HepG2 (cell line): ENCODE data around the gene RTRAF. TPM values are rescaled to one million over a fixed set of nuclear protein-coding genes. Genes with fewer than 3 reads are reported as not detected.
A peak's percentile ranks its signal among the peaks of the same experiment; 100 is the strongest.

Experiments used
- ATAC-seq: fragments of 200-7000 bp; cut with Tn5 transposase; 3 replicates; pipeline ENCODE4 v1.9.1; 2020; ENCODE audit warnings: mild to moderate bottlenecking, moderate library complexity
- BruUV-seq: library from RNA; stranded (reverse); fragments of 400-500 nt; replicated peaks from 2 replicates; lab custom pipeline; 2021; lab: Mats Ljungman, UMichigan
- CTCF ChIA-PET: fragments of 300-600 bp; formaldehyde crosslinking; extraction: SDS; loops from one replicate; lab custom pipeline; 2021; ENCODE audit warnings: low total read pairs, inconsistent platforms, low intra/inter-chr PET ratio; lab: Yijun Ruan, JAX
- POLR2A ChIA-PET: fragments of 350-600 bp; sonication (Branson Sonifier 250); formaldehyde crosslinking; loops from one replicate; lab custom pipeline; 2020; ENCODE audit warnings: antibody characterized with exemption, inconsistent platforms; lab: Yijun Ruan, JAX
- DNase-seq: peaks from one replicate; pipeline ENCODE4 v3.0.0-alpha.2; 2015; ENCODE audit warnings: low spot score
- FAIRE-seq: peaks from 3 replicates; lab custom pipeline; 2011; peaks lifted over from hg19 to GRCh38; lab: Jason Lieb, UNC
- H2AFZ ChIP-seq: one replicate; pipeline ENCODE4 v1.6.1; 2011; ENCODE audit warnings: low read length, inconsistent platforms
- H3K27ac ChIP-seq: fragments of 300-600 bp; 3 replicates; pipeline ENCODE4 v1.8.0; 2011; ENCODE audit warnings: mixed run types, mild to moderate bottlenecking, mixed read lengths, low read length, inconsistent platforms; ENCODE audit not compliant: insufficient read depth; ENCODE audit errors: extremely low read length
- H3K27me3 ChIP-seq, 2 experiments: fragments of 200-600 bp in 1 of 2; 2 replicates in 1 of 2; 3 replicates in 1 of 2; pipeline versions ENCODE4 v1.6.0 to v1.8.0; 2011; ENCODE audit warnings: low read length in 2 of 2, mild to moderate bottlenecking in 2 of 2, moderate library complexity in 2 of 2, inconsistent platforms in 1 of 2; ENCODE audit not compliant: insufficient read depth in 2 of 2, control insufficient read depth in 1 of 2
- H3K36me3 ChIP-seq, 2 experiments: fragments of 200-600 bp in 1 of 2; replicated peaks in 1 of 2; 2 replicates in 1 of 2; 3 replicates in 1 of 2; pipeline versions ENCODE4 v1.5.1 to v1.8.0; 2011; ENCODE audit warnings: low read length in 2 of 2, inconsistent platforms in 1 of 2; ENCODE audit not compliant: insufficient read depth in 2 of 2, control insufficient read depth in 1 of 2
- H3K4me1 ChIP-seq: 2 replicates; pipeline ENCODE4 v1.5.1; 2012; ENCODE audit warnings: low read length, inconsistent platforms; ENCODE audit not compliant: insufficient read depth
- H3K4me2 ChIP-seq: 2 replicates; pipeline ENCODE4 v1.6.0; 2011; ENCODE audit warnings: low read depth, low read length, inconsistent platforms
- H3K4me3 ChIP-seq, 3 experiments: fragments of 200-600 bp in 1 of 3; sonication (generic), shearing (Covaris generic) in 1 of 3; replicated peaks in 1 of 3; 2 replicates each; pipeline ENCODE4 v1.5.1; 2011 to 2016; ENCODE audit warnings: low read length in 3 of 3, inconsistent platforms in 2 of 3, low read depth in 2 of 3, mild to moderate bottlenecking in 2 of 3, control low read depth in 1 of 3, mixed read lengths in 1 of 3; ENCODE audit not compliant: insufficient read depth in 1 of 3
- H3K79me2 ChIP-seq: one replicate; pipeline ENCODE4 v1.6.1; 2011; ENCODE audit warnings: low read length, inconsistent platforms; ENCODE audit not compliant: insufficient read depth
- H3K9ac ChIP-seq: 2 replicates; pipeline ENCODE4 v1.6.0; 2011; ENCODE audit warnings: mild to moderate bottlenecking, low read depth, low read length, inconsistent platforms; ENCODE audit not compliant: insufficient read depth
- H3K9me3 ChIP-seq: 2 replicates; pipeline ENCODE4 v1.5.1; 2012; ENCODE audit warnings: mild to moderate bottlenecking, low read length
- H4K20me1 ChIP-seq: 2 replicates; pipeline ENCODE4 v1.6.0; 2011; ENCODE audit warnings: inconsistent platforms, mild to moderate bottlenecking, low read length, moderate library complexity; ENCODE audit not compliant: insufficient read depth
- EED ChIP-seq: sonication (generic); formaldehyde crosslinking; IDR thresholded peaks from 2 replicates; pipeline ENCODE4 v1.5.0; 2020; ENCODE audit warnings: mild to moderate bottlenecking, missing genetic modification reagents
- GZF1 ChIP-seq: sonication (generic); formaldehyde crosslinking; IDR thresholded peaks from 2 replicates; pipeline ENCODE4 v1.5.1; 2020; ENCODE audit warnings: mild to moderate bottlenecking, missing genetic modification reagents
- LCORL ChIP-seq, 2 experiments: fragments of 450-650 bp in 1 of 2; sonication (generic) in 1 of 2; formaldehyde crosslinking in 1 of 2; IDR thresholded peaks; 2 replicates each; pipeline versions ENCODE4 v1.5.0 to v1.6.1; 2017 to 2020; ENCODE audit warnings: antibody characterized with exemption in 1 of 2, missing genetic modification reagents in 1 of 2
- MATR3 ChIP-seq: sonication (generic); formaldehyde crosslinking; IDR thresholded peaks from 2 replicates; pipeline ENCODE4 v1.4.0; 2020; ENCODE audit warnings: missing genetic modification reagents
- WGBS: methylation state at CpG from one replicate; pipeline ENCODE4 v1.1.6; 2017; ENCODE audit warnings: low lambda C conversion rate; 5-methylcytosine and 5-hydroxymethylcytosine counted together
- in situ Hi-C: cut with HindIII; loops from 2 replicates; pipeline ENCODE4 v1.10.0; 2017; ENCODE audit warnings: low pct_unique_long_range_greater_than_20kb; ENCODE audit not compliant: extremely low pct_ligation_motif_present
- intact Hi-C: fragments of 100-400 bp; cut with micrococcal nuclease; formaldehyde crosslinking; loops from one replicate; pipeline ENCODE4 v1.10.0; 2022; ENCODE audit not compliant: unreplicated experiment
- polyA plus RNA-seq, 8 experiments: library from polyadenylated mRNA; depleted of rRNA in 3 of 8; stranded (reverse) in 7 of 8; unstranded in 1 of 8; fragments of >200 nt; fragmentation: Illumina TruSeq in 4 of 8; extraction: Trizol in 4 of 8; gene quantifications; 2 replicates each; pipeline versions ENCODE4 v1.2.1 to v1.2.3, GENCODE V29; 2011 to 2016; ENCODE audit warnings: low read depth in 4 of 8, missing spikeins in 1 of 8, mixed read lengths in 1 of 8; ENCODE audit not compliant: insufficient read depth in 1 of 8
- total RNA-seq, 5 experiments: library from RNA; depleted of rRNA; stranded (reverse); fragments of >200 nt; fragmentation: Illumina TruSeq; extraction: Trizol; gene quantifications; 2 replicates each; pipeline ENCODE4 v1.2.3, GENCODE V29; 2016; ENCODE audit warnings: low read depth in 1 of 5
- TF ChIP-seq, protein P1 (sequence below): sonication (generic); formaldehyde crosslinking; IDR thresholded peaks from 2 replicates; pipeline ENCODE4 v1.5.0; 2020; ENCODE audit warnings: mild to moderate bottlenecking, missing genetic modification reagents, moderate library complexity
- TF ChIP-seq, protein P2 (sequence below): IDR thresholded peaks from 2 replicates; pipeline ENCODE4 v1.6.1; 2016; ENCODE audit warnings: missing biosample characterization, missing genetic modification reagents, low read depth

RTRAF gene
- total and polyA plus RNA-seq, 2 of the 13 experiments (the other 11 are each of a cell fraction or from before 2014, with no cell fraction given), result 137 to 258 TPM

DNA sequence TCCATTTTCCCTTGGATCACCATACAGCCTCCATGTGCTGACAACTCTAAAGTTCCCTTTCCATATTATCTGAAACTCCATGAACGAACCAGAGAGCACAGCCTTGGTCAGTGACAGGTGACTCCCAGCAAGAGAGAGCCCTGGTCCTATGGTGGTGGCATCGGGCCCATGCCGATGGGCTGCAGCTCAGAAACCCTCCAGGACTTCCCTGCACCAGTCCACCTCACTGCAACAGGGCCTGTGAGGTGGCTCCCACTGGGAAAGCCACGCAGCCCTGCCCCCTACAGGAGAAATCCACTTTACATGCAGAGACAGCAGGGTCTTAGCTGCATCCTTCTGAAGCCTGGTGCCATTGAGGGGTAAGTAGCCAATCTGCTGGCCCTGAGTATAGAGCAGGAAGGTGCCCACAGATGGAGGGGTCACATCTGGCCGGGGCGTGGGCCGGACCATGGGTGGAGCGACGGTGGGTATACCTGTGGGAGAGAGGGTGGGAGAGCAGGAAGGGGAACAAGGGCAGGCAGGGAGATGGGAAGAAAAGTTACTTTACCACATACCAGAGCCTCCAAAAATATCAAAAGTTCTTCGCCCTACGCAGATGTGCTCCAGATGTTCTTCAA, 24.7 kb downstream of the RTRAF start:
- ATAC-seq (peak; percentile 77), FAIRE-seq (no peak)
- Histone ChIP-seq H3K36me3 (peaks cover 2 to 26% of the 10 kb centered on the region in 2 experiments; a peak in 3 of 5 replicates), H3K4me1 (no peaks in the 10 kb centered on the region), H3K9me3 (no peaks in the 10 kb centered on the region), H3K9ac (no peak overlapping the region), H3K4me2 (no peak overlapping the region), H2AFZ (no peak overlapping the region)
- intact Hi-C loops, result no loop called here
- in situ Hi-C loops, result no loop called here
- TF ChIP-seq, protein P1, sequence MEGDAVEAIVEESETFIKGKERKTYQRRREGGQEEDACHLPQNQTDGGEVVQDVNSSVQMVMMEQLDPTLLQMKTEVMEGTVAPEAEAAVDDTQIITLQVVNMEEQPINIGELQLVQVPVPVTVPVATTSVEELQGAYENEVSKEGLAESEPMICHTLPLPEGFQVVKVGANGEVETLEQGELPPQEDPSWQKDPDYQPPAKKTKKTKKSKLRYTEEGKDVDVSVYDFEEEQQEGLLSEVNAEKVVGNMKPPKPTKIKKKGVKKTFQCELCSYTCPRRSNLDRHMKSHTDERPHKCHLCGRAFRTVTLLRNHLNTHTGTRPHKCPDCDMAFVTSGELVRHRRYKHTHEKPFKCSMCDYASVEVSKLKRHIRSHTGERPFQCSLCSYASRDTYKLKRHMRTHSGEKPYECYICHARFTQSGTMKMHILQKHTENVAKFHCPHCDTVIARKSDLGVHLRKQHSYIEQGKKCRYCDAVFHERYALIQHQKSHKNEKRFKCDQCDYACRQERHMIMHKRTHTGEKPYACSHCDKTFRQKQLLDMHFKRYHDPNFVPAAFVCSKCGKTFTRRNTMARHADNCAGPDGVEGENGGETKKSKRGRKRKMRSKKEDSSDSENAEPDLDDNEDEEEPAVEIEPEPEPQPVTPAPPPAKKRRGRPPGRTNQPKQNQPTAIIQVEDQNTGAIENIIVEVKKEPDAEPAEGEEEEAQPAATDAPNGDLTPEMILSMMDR (CRISPR knock-in tag), result peak; percentile 43
- TF ChIP-seq EED (no peak), LCORL (IDR thresholded peaks at IDR 0.05) (no peak), LCORL (CRISPR knock-in tag; IDR thresholded peaks at IDR 0.05) (no peak), MATR3 (no peak), GZF1 (CRISPR knock-in tag) (no peak)
- TF ChIP-seq, protein P2, sequence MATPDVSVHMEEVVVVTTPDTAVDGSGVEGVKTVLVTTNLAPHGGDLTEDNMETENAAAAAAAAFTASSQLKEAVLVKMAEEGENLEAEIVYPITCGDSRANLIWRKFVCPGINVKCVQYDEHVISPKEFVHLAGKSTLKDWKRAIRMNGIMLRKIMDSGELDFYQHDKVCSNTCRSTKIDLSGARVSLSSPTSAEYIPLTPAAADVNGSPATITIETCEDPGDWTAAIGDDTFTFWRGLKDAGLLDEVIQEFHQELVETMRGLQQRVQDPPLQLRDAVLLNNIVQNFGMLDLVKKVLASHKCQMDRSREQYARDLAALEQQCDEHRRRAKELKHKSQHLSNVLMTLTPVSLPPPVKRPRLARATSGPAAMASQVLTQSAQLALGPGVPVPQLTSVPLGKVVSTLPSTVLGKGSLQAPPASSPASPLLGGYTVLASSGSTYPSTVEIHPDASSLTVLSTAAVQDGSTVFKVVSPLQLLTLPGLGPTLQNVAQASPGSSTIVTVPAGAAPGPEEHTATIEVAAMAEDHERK (CRISPR knock-in tag), result no peak
- TF ChIP-seq, all 625 proteins: peak for 1
- Histone ChIP-seq H4K20me1 (no peaks in the 10 kb centered on the region), H3K4me3 (no peak overlapping the region), H3K27me3 (peaks cover 0 to 6% of the 10 kb centered on the region in 2 experiments; a peak in 1 of 5 replicates), H3K79me2 (no peaks in the 10 kb centered on the region), H3K27ac (no peak overlapping the region)
- CTCF ChIA-PET, result no interaction called here
- POLR2A ChIA-PET, result no interaction called here
- WGBS, result 85% methylated on average over 10 of the region's 11 CpGs
- no peak for DNase-seq
- no TSS peak for BruUV-seq
